NCI-H2107 (cell line): ENCODE data around the gene ZNF324B.
A peak's percentile ranks its signal among the peaks of the same experiment; 100 is the strongest.
"Not testable (repeated sequence)": the region's sequence is repeated elsewhere in the genome, so short reads cannot be mapped to it uniquely, and the experiment has no call there.

Experiments
- DNase-seq: peaks from one replicate; lab custom pipeline; 2025; lab: John Stamatoyannopoulos, UW

The ZNF324B gene

DNA sequence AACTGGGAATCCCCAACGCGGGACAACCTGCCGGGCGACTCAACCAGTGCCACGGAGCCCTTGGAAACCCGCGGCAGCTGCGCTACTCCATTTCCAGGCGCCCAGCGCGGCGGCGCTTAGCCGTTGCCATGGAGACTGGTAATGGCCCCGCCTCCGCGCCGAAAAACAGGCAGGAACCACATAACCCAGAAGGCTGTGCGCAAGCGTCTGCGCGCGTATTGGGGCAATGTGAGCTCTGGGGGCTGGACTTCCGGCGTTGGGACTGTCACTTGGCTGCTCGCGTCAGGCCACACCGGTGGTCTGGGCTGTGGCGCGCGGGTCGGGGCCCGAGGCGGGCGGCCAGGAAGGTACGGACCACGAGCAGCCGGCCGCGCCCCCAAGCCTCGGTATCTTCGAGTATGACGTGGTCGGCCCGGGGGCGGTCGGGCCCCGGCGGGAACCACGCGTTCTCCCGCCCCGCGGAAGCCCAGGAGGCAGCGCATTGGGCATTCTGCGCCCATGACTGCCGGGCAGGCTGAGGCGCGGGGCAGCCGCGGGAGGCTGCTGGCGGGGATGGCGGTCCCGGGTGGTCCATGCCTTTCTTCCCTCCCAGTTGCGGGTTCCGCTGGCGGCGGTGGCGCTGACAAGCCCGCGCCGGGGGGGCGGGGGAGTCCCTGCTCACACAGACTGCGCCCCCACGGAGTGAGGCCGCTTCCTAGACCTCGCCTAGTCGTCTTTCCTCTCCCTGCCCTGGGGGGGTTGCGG is at the start of gene ZNF324B:
Gene ZNF324B, plus strand, starts transcription at position 265 of the 744 bp plus-strand sequence. CDS start 2,080 bp downstream, outside the sequence.
- DNase-seq: peak; percentile 93

DNA sequence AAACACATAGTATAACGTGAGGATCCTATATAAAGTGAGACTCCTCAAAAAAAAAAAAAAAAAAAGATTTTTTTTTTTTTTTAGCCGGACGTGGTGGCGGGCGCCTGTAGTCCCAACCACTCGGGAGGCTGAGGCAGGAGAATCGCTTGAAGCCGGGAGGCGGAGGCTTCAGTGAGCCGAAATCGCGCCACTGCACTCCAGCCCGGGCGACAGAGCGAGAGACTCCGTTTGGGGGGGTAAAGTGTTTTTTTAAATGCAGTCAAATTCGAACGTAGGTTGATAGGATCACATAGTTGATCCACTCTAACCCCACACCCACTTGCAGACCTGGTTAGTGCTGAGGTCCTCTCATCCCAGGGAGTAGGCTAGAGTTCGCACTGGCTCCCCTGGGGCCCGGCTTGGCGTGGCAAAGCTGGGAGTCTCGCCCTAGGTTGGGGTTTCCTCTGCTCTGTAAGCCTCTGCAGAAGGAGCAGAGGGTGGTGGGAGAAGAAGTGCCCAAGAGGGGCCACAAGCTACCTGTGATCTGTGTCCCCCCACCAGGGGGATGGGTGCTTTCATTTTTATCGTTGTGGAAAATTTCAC is 49.5 kb upstream of the ZNF324B start:
- no peak for DNase-seq

DNA sequence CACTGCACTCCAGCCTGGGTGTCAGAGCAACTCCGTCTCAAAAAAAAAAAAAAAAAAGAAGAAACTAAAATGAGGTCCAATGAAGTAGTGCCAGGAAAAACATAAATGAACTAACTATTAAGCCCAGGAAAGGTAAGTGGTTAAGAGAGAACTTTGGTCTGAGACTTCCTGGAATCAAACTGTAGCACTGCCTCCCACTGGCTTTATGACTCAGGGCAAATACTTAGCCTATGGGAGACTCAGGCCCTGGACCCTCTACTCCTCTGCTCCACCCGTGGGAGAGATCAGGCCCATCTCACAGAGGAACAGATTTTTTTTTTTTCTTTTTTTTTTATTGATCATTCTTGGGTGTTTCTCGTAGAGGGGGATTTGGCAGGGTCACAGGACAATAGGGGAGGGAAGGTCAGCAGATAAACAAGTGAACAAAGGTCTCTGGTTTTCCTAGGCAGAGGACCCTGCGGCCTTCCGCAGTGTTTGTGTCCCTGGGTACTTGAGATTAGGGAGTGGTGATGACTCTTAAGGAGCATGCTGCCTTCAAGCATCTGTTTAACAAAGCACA is 47.4 kb upstream of the ZNF324B start:
- DNase-seq: not testable (repeated sequence)

DNA sequence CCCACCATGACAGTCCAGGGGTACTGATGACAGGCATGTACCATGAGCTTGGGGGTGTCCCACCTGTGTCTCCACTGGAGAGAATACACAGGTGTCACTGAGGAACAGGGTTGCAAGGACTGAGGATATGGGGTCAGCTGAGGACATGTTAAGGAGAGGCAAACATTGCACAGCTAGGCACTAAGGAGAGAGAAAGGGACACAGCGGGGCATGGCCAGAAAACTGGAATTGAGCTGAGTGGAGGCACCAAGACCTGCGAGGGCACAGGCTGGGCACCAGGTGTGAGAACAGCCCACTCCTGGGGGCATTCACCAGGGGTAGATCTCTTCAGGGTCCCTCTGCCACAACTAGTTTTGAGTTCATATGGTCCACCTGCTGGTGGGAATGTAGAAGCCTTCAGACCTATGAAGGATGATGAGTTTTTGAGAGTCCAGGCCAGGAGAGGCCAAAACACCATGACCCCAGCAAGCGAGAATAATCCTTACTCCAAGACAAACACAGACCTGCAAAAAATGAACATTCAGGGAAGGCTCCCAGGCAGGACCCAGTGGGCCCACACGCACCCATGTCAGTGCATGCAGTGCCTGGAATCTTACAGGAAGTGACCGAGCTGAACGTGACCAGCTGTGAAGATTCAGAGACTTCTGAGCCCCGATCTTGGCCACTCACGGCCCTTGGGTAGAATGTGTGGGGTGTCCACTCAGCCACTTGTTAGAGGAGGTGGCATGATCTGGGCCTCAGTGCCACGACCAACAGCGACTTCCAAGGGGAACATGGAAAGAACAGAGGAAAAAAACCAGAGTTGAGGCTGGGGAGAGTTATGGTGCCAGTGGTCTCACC is 44.4 kb upstream of the ZNF324B start:
- DNase-seq: no peak

DNA sequence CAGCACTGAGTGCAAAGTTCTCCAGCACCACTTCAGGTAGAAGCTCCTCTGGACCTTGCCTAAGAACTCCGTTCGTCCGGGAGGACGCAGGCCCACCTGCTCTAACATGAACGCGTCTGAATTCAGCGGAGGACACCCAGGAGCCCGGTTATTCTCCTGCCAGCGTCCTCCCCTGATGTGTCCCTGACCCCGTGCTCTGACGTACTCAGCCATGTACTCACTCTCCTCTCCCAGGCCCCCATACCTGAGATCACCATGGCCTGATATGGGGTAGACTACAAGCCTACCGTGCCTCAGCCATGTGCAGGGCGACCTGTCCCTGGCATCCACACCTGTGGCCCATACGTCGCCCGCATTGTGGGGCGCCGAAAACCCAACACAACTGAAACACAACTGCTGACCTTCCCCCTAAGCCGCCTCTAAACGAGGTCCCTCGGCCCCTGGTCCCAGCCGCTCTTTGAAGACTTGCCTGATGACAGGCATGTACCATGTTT is 43.7 kb upstream of the ZNF324B start:
- DNase-seq: no peak

DNA sequence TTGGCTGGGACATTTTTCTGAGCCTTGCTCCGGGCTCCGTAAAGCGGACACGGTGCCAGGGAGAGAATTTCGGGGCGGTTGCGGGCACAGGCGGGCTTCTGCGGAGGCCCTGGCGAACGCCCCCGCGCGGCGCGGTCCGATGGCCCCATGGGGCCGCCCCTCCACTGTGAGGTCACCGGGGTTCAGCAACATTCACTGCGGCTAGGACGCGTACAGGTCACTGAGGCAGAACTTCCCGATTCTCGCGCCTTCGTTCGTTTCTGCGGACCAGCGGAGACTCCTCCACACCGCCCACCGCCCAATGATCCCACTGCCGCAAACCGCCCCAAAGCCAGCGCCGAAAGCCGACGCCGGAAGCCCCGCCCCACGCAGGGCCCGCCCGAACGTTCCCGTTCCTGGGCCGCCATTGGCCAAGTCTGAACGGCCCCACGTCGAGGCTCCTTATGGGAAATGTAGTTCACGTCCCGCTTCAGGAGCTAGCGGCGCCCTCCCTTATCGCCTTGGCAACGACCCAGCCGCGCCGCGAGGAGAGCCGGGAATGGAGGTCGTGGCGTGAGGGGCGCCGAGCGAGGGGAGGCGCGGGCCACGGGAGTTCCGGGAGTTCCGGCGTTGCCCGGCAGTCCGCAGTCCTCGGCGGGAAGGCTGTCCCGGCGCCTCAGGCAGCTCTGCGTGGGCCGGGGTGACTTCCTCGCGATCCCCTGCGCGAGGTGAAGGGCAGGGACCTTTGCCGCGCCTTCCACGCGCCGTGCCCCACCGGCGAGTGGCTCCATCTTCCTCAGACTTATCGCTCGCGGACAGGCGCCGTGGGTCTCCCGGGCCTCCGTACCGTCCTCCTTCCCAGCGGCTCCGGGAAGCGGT is 43.0 kb upstream of the ZNF324B start, which contains the start of gene ZNF584:
Gene ZNF584, plus strand, starts transcription at position 498 of the 858 bp plus-strand sequence. CDS start 499 bp downstream, outside the sequence.
- peak; percentile 94 for DNase-seq

DNA sequence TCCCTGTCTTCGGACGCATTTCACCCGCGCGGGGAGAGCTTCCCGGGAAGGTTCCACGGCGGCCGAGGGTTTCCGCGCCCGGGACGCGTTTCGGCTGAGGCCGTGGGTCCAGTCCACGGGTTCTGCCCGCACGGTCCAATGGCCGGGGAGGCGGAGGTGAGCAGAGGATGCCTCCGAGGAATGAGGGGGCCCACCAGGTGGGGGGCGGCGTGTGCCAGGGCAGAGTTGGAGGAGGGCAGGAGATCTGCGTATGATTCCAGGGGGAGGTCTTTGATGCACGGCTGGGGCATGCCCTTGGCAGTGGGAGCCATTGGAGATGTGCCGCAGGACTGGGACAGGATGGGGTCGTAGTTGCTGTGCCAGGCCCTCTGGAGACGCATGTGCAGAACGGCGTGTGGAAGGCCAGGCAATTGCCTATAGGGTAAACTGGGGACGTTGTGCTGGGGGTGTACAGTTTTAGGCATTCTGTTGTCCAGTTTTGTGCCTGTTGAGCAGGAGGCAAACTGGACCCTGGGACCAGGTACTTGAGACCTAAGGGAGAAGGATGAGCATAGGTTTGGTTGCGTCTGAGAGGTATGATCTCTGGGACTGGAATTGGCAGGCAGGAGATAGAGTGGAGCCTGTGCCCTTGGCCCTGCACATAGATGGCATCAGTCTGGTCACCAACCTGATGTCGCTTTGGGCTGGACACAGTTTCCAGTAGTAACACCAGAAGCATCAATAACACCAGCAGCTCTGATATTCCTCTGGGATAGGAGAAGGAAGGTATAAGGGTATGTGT is 42.2 kb upstream of the ZNF324B start:
- no peak for DNase-seq

DNA sequence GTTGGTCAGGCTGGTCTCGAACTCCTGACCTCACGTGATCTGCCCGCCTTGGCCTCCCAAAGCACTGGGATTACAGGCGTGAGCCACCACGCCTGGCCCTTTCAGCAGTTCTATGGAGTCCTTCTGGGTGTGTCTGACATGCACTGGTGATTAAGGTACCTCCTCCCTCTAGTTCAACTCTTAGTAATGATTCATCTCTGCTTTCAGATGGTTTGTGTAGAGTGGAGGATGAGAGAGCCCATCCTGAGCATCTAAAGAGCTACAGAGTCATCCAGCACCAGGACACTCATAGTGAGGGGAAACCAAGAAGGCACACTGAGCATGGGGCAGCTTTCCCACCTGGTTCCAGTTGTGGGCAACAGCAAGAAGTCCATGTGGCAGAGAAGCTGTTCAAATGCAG is 34.8 kb upstream of the ZNF324B start:
- DNase-seq: no peak

DNA sequence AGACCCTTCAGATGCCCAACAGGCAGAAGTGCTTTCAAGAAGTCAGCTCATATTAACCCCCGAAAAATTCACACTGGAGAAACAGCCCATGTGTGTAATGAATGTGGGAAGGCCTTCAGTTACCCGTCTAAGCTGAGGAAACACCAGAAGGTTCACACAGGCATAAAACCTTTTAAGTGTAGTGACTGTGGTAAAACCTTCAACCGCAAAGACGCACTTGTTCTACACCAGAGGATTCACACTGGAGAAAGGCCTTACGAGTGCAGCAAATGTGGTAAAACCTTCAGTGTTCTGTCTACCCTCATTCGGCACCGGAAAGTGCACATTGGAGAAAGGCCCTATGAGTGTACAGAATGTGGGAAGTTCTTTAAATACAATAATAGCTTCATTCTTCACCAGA is 34.4 kb upstream of the ZNF324B start:
- DNase-seq: no peak

DNA sequence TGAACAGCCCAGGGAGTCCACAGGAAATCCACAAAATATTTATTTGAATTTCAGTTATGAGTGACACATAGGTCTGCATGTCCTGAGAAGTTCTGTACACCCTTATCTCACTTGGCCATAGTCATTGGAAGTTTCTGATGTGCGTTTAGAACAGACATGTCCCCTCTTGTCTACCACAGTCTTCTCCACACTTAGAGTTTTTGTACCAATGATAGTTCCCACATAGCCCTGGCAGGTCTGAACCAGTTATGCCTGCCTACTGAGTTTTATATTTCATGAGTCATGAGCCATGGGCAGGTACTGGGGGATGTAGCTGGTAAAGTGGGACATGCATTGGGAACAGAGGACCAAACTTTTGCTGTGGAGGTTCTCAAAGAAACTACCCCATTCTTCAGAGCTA is 22.8 kb upstream of the ZNF324B start:
- DNase-seq: no peak

DNA sequence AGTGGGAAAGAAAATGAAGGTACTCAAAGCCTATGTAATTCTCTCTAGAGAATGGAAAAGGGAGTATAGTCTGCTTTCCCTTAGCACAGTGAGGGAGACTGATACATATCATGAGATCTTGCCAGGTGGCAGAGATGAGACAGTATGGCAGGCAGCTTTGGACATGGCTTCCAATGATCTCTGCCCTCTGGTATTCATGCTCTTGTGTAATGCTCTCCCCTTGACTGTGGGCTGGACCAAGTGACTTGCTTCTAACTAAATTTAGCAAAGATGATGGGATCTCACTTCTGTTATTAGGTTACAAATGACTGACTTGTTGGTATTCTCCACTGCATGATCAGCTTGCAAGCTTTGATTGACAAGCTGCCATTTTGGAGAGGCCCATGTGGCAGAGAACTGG is 21.7 kb upstream of the ZNF324B start:
- DNase-seq: no peak

DNA sequence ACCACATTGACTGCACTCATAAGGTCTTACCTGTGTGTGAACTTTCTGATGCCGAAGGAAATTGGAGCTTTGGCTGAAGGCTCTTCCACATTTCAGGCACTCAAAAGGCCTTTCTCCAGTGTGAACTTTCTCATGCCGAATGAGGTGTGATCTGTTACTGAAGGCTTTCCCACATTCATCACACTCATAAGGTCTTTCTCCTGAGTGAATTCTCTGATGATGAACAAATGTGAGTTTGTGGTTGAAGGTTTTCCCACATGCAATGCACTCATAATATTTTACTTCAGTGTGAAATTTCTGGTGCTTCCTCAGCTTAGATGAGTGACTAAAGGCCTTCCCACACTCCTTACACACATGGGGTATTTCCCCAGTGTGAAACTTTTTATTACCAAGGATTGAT is 17.2 kb upstream of the ZNF324B start:
- DNase-seq: no peak

DNA sequence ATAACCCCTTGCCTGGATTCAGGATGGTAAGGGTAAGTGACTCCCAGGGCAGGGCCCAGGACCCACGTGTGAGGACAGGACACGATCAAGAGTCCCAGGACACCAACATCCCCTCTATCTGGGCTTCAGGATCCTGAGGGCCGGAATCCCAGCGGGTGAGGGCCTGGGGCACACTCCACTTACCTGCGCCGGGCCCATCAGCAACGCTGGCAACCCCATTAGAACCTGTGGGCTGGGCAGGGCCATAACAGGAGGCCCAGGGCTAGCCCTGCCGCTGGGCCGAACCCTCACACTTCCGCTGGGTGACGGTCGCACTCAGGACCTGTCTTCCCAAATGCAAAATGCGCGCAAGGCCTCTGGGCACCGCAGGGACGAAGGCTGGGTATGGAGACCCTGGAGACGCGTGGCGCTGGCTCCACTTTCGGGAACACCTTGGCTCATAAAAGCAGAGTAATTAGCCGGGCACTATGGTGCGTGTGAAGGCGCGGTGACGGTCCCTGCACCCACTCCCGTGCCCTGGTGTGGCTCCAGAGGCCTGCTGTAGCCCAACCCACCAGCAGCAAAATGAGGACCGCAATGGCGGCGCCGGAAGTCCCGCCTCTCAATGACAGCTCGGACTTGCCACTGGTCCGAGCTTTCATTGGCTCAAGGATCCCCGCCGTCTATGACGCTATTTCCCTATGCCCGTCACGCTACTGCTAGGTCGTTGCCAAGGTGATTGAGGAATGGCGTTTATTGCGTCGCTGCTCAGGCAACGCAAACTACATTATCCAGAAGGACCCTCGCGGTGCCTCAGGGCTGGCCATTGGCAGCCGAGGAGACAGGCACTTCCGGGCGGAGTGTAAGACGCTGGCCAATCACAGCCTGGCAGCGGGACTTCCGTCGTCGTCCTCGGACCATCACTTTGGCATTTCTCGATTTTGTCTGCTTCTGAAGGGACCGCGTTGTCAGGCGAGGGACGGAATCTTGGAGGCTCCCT is 11.6 kb upstream of the ZNF324B start, which contains the start of gene ZNF132:
Gene ZNF132, minus strand, starts transcription at position 578 of the 979 bp plus-strand sequence. Its CDS starts 332 bp downstream, at position 246.
- no peak for DNase-seq

DNA sequence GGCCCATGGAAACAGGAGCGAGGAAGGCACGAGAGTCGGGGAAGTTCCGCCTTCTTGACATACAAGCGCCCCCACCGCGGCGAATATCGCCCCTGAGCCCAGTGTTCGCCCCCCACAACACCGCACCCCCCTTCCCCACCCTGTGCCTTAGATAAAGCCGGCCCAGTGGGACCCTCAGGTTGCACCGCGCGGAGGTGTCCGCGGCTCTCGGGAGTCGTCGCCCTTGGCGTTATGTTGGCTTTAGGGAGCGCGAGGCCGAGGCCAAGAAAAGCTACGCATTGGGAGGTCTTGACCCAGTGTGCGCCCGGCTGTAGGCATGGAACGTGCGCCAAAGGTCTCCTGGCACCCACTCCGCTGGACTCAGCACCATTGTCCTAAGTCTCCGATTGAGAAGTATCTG is 10.9 kb upstream of the ZNF324B start:
- no peak for DNase-seq

DNA sequence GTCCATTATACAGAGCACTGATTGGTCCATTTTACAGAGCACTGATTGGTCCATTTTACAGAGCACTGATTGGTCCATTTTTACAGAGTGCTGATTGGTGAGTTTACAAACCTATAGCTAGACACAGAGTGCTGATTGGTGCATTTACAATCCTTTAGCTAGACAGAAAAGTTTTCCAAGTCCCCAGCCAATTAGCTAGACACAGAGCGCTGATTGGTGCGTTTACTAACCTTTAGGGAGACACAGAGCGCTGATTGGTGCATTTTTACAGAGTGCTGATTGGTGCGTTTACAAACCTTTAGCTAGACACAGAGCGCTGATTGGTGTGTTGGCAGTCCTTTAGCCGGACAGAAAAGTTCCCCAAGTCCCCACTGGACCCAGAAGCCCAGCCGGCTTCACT is 8.4 kb upstream of the ZNF324B start:
- DNase-seq: not testable (repeated sequence)

DNA sequence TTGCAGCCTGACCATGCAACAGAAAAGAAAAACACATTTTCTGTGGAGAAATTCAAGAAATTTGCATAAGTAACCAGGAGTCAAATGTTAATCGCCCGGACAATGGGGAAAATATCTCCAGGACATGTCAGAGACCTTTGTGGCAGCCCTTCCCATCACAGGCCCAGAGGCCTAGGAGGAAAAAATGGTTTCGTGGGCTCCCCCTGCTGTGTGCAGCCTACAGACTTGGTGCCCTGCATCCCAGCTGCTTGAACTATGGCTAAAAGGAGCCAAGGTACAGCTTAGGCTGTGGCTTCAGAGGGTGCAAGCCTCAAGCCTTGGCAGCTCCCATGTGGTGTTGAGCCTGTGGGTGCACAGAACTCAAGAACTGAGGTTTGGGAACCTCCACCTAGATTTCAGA is 2.6 kb upstream of the ZNF324B start:
- DNase-seq: not testable (repeated sequence)

DNA sequence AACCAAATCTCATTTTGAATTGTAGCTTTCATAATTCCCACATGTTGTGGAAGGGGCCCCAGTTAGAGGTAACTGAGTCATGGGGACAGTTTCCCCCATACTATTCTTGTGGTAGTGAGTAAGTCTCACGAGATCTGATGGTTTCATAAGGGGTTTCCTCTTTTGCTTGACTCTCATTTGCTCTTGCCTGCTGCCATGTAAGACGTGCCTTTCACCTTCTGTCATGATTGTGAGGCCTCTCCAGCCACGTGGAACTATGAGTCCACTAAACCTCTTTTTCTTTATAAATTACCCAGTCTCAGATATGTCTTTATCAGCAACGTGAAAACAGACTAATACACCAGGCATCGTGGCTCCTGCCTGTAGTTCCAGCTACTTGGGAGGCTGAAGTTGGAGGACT is 1.4 kb upstream of the ZNF324B start:
- DNase-seq: not testable (repeated sequence)

DNA sequence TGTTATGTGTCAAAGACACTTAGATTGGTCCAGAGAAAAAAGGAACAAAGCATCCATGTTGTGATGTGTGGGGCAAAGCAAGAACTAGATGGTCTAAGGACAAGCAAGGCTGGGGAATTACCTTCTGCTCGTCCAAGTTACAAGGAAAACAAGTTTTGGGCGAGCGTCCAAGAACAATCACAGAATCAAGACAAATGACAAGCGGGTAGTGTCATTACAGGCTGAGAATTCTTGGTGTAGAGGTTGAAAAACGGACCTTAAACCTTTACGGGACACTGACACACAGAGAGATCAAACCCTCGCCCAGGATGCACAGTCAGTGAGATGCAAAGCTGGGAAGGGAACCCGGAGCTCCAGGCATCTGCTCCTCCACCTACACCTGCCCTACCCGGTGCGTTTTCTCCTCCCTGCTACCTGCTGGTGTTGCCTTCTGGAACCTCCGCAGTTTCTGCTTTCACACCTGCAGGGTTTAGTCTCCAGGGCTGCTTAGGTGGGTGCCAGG is 515 bp upstream of the ZNF324B start:
- DNase-seq: no peak

DNA sequence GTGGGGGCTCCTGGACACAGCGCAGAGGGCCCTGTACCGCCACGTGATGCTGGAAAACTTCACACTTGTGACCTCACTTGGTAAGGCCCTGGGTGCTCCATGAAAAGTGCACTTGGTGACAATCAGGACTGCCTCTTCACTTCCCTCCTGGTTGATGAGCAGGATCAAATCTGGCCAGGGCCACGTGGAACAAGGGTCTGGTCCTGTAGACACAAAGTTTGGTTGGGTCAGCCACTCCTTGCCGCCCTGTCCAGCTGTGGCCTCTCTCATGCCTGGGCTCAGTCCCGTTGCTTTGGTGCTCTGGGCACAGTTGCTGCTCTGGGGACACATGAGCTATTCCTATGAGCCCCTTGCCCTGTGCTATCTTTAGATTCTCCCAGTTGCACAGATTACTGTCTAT is 2.3 kb downstream of the ZNF324B start:
- DNase-seq: no peak
